Sciatic nerve (tissue), 2 donors: Measurements from ENCODE around the gene RRAGA. TPM values are rescaled to one million over a fixed set of nuclear protein-coding genes. Genes with fewer than 3 reads are reported as not detected.
"Not testable (repeated sequence)": the region's sequence is repeated elsewhere in the genome, so short reads cannot be mapped to it uniquely, and the experiment has no call there.

Experiments
- ATAC-seq: fragments of 200-7000 bp; cut with Tn5 transposase; one replicate; pipeline ENCODE4 v1.9.1; 2020; ENCODE audit warnings: mild to moderate bottlenecking, moderate library complexity
- DNase-seq: peaks from one replicate; pipeline ENCODE4 v3.0.0-alpha.2; 2020; ENCODE audit warnings: low spot score
- intact Hi-C: fragments of 100-400 bp; cut with DNase I; formaldehyde crosslinking; loops from one replicate; pipeline ENCODE4 v1.14.2; 2022
- total RNA-seq: library from RNA; stranded (reverse); fragmentation: NEBNext Ultra II Directional; extraction: Animal tissue kit (Norgen Biotek cat#: 25700); gene quantifications from one replicate; pipeline ENCODE4 v1.2.1, GENCODE V29; 2021
- donor health status: DM: no; HTN: no; CAD: no.
- donor health status: DM: no; HTN: no; CAD: no.

Gene RRAGA
- 85.2 TPM for total RNA-seq

- intact Hi-C loops: no loop called here
- peak; percentile 97 for DNase-seq
- ATAC-seq: peak; percentile 97
Measured at GRCh38 chr9:19048966-19049916, at the start of gene RRAGA. RRAGA (plus strand) TSS chr9:19049427; CDS start chr9:19049660, 233 bp downstream.

GRCh38 chr9:19000133-19000532 is 49.1 kb upstream of the RRAGA start:
- intact Hi-C loops: no loop called here

GRCh38 chr9:19009391-19009965 is 39.7 kb upstream of the RRAGA start:
- intact Hi-C loops: no loop called here
- ATAC-seq: no peak
- DNase-seq: no peak

More at GRCh38 chr9:19000133-19000532, 49.1 kb upstream of the RRAGA start:
- DNase-seq: no peak
- ATAC-seq: no peak

- intact Hi-C loops: no loop called here
- no peak for DNase-seq
- ATAC-seq: no peak
Measured at GRCh38 chr9:19018201-19018600, 31.0 kb upstream of the RRAGA start.

- no peak for DNase-seq
- no peak for ATAC-seq
- intact Hi-C loops: no loop called here
Measured at GRCh38 chr9:19020886-19021455, 28.3 kb upstream of the RRAGA start.

GRCh38 chr9:19021649-19022048 is 27.6 kb upstream of the RRAGA start:
- DNase-seq, ATAC-seq, intact Hi-C loops: not testable (repeated sequence)

GRCh38 chr9:19022206-19022605 is 27.0 kb upstream of the RRAGA start:
- intact Hi-C loops: no loop called here
- ATAC-seq (no peak), DNase-seq (no peak)

- ATAC-seq: no peak
- intact Hi-C loops: no loop called here
Measured at GRCh38 chr9:19023078-19023477, 26.1 kb upstream of the RRAGA start.

GRCh38 chr9:19026375-19026774 is 22.9 kb upstream of the RRAGA start:
- intact Hi-C loops: no loop called here
- no peak for ATAC-seq
- no peak for DNase-seq

More at GRCh38 chr9:19023078-19023477, 26.1 kb upstream of the RRAGA start:
- no peak for DNase-seq

- ATAC-seq: peak; percentile 48
- intact Hi-C loops: loop anchor here (1.0 kb wide), 1 partner anchor 770 kb away; no protein-coding TSS in a partner anchor
- DNase-seq: no peak
Measured at GRCh38 chr9:19027825-19028224, 21.4 kb upstream of the RRAGA start.

GRCh38 chr9:19028835-19029451 is 20.3 kb upstream of the RRAGA start:
- intact Hi-C loops: no loop called here
- DNase-seq (no peak), ATAC-seq (peak; percentile 72)

- ATAC-seq (no peak), DNase-seq (no peak)
- intact Hi-C loops: loop anchor here (10.0 kb wide), 1 partner anchor 1236 kb away; no protein-coding TSS in a partner anchor
Measured at GRCh38 chr9:19030899-19031298, 18.3 kb upstream of the RRAGA start.

GRCh38 chr9:19032406-19032805 is 16.8 kb upstream of the RRAGA start:
- no peak for DNase-seq

GRCh38 chr9:19033015-19033414 is 16.2 kb upstream of the RRAGA start, which contains the start of gene SAXO1:
SAXO1 (minus strand) TSS chr9:19033209; CDS start chr9:19032908, 301 bp downstream.
- intact Hi-C loops: loop anchor here (10.0 kb wide), 1 partner anchor 1238 kb away; no protein-coding TSS in a partner anchor
- ATAC-seq: no peak

More at GRCh38 chr9:19032406-19032805, 16.8 kb upstream of the RRAGA start:
- intact Hi-C loops: loop anchor here (10.0 kb wide), 1 partner anchor 1238 kb away; no protein-coding TSS in a partner anchor
- ATAC-seq: no peak

GRCh38 chr9:19036611-19037010 is 12.6 kb upstream of the RRAGA start:
- DNase-seq: no peak
- intact Hi-C loops: loop anchor here (10.0 kb wide), 1 partner anchor 1242 kb away; no protein-coding TSS in a partner anchor

More at GRCh38 chr9:19033015-19033414, 16.2 kb upstream of the RRAGA start, which contains the start of gene SAXO1:
- no peak for DNase-seq

GRCh38 chr9:19049917-19050636 is 850 bp downstream of the RRAGA start:
- ATAC-seq: peak; percentile 1
- intact Hi-C loops: no loop called here
- no peak for DNase-seq

More at GRCh38 chr9:19036611-19037010, 12.6 kb upstream of the RRAGA start:
- no peak for ATAC-seq

- ATAC-seq (no peak), DNase-seq (no peak)
- intact Hi-C loops: no loop called here
Measured at GRCh38 chr9:19050637-19051591, 1.7 kb downstream of the RRAGA start.
